Stimulated activated naive B cell treated with anti-CD40 and anti-IgM and Interleukin-4, amounts not matched to agents 10 μg/mL and 1 μg/mL and 100 μg/mL, for 72 hours (primary cell): ENCODE results near the gene HPRT1.

Experiments
- ATAC-seq, 2 donors: fragments of 150-1000 bp; cut with Tn5 transposase; replicated peaks; 2 replicates each; pipeline ENCODE4 v1.10.0; 2021; ENCODE audit warnings: moderate library complexity in 1 of 2
- DNase-seq: peaks from one replicate; pipeline ENCODE4 v3.0.0; 2021
- H3K27ac Mint-ChIP-seq: one replicate; pipeline ENCODE4 v1.8.0; 2022; ENCODE audit warnings: mild to moderate bottlenecking, mixed read lengths
- H3K27me3 Mint-ChIP-seq, 2 donors: one replicate each; pipeline ENCODE4 v1.8.0; 2022; ENCODE audit warnings: mixed read lengths in 2 of 2
- H3K36me3 Mint-ChIP-seq, 2 donors: one replicate each; pipeline ENCODE4 v1.8.0; 2022; ENCODE audit warnings: mixed read lengths in 2 of 2, mild to moderate bottlenecking in 1 of 2
- H3K4me1 Mint-ChIP-seq, 2 donors: one replicate each; pipeline ENCODE4 v1.8.0; 2022; ENCODE audit warnings: mixed read lengths in 2 of 2, mild to moderate bottlenecking in 1 of 2
- H3K4me3 Mint-ChIP-seq, 2 donors: one replicate each; pipeline ENCODE4 v1.8.0; 2022; ENCODE audit warnings: mild to moderate bottlenecking in 2 of 2, mixed read lengths in 2 of 2, moderate library complexity in 1 of 2
- H3K9me3 Mint-ChIP-seq, 2 donors: one replicate each; pipeline ENCODE4 v1.8.0; 2022; ENCODE audit warnings: mixed read lengths in 2 of 2, mild to moderate bottlenecking in 1 of 2

Gene HPRT1

DNA sequence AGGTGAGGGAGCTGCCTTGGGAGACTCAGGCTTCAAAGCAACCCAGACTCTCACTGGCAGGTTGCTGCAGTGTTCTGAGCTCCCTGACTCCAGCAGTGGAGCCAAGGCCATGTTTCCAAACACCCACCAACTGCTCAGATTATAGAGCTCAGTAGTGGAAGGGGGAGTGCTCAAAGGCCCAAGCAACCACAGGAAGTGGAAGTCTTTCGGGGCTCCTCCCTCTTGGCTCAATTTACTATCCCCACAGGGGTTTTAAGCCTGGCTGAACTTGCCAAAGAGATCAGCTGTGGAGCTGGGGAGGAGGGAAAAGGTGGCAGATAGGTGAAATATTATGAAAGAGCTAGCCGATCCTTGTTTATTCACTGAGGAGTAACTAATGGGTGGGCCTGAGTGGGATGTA, 82.5 kb downstream of the HPRT1 start:
- Mint-ChIP-seq H3K4me1 (peaks cover 5 to 12% of the 10 kb centered on the region in 2 donors), H3K9me3 (no peaks in the 10 kb centered on the region), H3K36me3 (no peaks in the 10 kb centered on the region), H3K4me3 (no peak overlapping the region), H3K27me3 (peaks cover 20 to 34% of the 10 kb centered on the region in 2 donors), H3K27ac (no peak overlapping the region)
- ATAC-seq (no peak), DNase-seq (no peak)

- Mint-ChIP-seq H3K9me3 (no peaks in the 10 kb centered on the region), H3K36me3 (no peaks in the 10 kb centered on the region), H3K27me3 (peaks cover 24 to 37% of the 10 kb centered on the region in 2 donors), H3K27ac (no peak overlapping the region), H3K4me1 (peaks cover 6 to 13% of the 10 kb centered on the region in 2 donors), H3K4me3 (no peak overlapping the region)
- DNase-seq (no peak), ATAC-seq (no peak)
These were observed 83.3 kb downstream of the HPRT1 start for GRCh38 chrX:134543288-134543687.

DNA sequence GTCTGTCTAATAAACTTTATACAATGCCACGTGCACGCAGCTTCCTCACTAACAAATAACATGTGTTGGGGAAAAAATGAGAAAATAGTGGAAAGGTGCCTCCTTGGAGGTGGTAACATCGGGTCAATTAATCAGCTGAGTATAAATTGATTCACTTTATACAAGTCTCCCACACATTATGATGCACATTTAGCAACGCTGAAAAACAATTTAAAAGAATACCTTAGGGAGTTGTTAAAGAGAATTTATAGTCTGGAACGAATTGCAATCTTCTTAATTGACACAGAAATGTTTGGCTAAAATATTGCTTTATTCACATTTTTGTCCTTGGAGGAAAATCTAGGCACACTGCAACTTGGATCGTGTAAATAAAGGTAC, 84.2 kb downstream of the HPRT1 start:
- DNase-seq (no peak), ATAC-seq (no peak)
- Mint-ChIP-seq H3K9me3 (no peaks in the 10 kb centered on the region), H3K4me1 (peaks cover 13 to 21% of the 10 kb centered on the region in 2 donors), H3K27me3 (peaks cover 32 to 41% of the 10 kb centered on the region in 2 donors), H3K36me3 (no peaks in the 10 kb centered on the region), H3K4me3 (no peak overlapping the region), H3K27ac (no peak overlapping the region)

- H3K27me3 Mint-ChIP-seq: peaks cover 38 to 44% of the 10 kb centered on the region in 2 donors
- H3K9me3 Mint-ChIP-seq: no peaks in the 10 kb centered on the region
- peaks cover 16 to 25% of the 10 kb centered on the region in 2 donors for H3K4me1 Mint-ChIP-seq
- H3K27ac Mint-ChIP-seq: no peak overlapping the region
- DNase-seq: no peak
- H3K4me3 Mint-ChIP-seq: peak overlapping the region; percentile 57 to 69
- H3K36me3 Mint-ChIP-seq: no peaks in the 10 kb centered on the region
- ATAC-seq: no peak
These were observed 84.7 kb downstream of the HPRT1 start for GRCh38 chrX:134544513-134545151.

GRCh38 chrX:134545510-134545909, 85.5 kb downstream of the HPRT1 start:
- ATAC-seq (no peak), DNase-seq (no peak)
- H3K9me3 Mint-ChIP-seq: no peaks in the 10 kb centered on the region
- H3K4me3 Mint-ChIP-seq: no peak overlapping the region
- H3K27me3 Mint-ChIP-seq: peaks cover 46 to 52% of the 10 kb centered on the region in 2 donors
- H3K36me3 Mint-ChIP-seq: peaks cover 0 to 3% of the 10 kb centered on the region in 2 donors
- no peak overlapping the region for H3K27ac Mint-ChIP-seq
- peaks cover 25 to 34% of the 10 kb centered on the region in 2 donors for H3K4me1 Mint-ChIP-seq

DNA sequence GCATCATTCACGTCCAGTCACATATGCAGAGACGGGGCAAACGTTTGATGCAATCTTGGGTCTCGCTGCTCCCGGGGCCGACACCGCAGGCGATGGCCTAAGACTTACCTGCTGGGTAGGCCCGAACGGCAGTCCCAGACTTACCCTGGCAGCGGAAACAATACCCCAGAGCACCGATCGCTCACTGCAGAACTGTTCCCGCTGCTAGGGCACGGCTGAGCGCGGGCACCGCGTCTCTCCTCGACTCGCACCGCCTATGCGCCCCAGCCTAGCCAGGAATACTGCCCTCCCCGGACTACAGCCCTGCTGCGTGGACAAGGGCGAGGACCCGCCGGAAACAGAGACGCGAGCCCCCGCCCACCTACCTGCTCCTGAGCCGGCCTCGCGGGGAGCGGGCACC, 86.2 kb downstream of the HPRT1 start:
- Mint-ChIP-seq H3K36me3 (peaks cover 0 to 3% of the 10 kb centered on the region in 2 donors), H3K27ac (no peak overlapping the region), H3K27me3 (peaks cover 48 to 56% of the 10 kb centered on the region in 2 donors), H3K4me3 (no peak overlapping the region), H3K9me3 (no peaks in the 10 kb centered on the region), H3K4me1 (peaks cover 26 to 36% of the 10 kb centered on the region in 2 donors)
- ATAC-seq (no peak), DNase-seq (no peak)

- DNase-seq (no peak), ATAC-seq (no peak)
- H3K27me3 Mint-ChIP-seq: peaks cover 48 to 65% of the 10 kb centered on the region in 2 donors
- no peak overlapping the region for H3K27ac Mint-ChIP-seq
- H3K9me3 Mint-ChIP-seq: no peaks in the 10 kb centered on the region
- H3K36me3 Mint-ChIP-seq: peaks cover 0 to 3% of the 10 kb centered on the region in 2 donors
- no peak overlapping the region for H3K4me3 Mint-ChIP-seq
- peaks cover 26 to 36% of the 10 kb centered on the region in 2 donors for H3K4me1 Mint-ChIP-seq
These were observed 87.2 kb downstream of the HPRT1 start for GRCh38 chrX:134547047-134547679.

- no peak for DNase-seq
- peaks cover 21 to 30% of the 10 kb centered on the region in 2 donors for H3K4me1 Mint-ChIP-seq
- peak overlapping the region; percentile 81 to 95 for H3K4me3 Mint-ChIP-seq
- no peak for ATAC-seq
- H3K27ac Mint-ChIP-seq: peak overlapping the region; percentile 43
- peaks cover 52 to 63% of the 10 kb centered on the region in 2 donors for H3K27me3 Mint-ChIP-seq
- no peaks in the 10 kb centered on the region for H3K9me3 Mint-ChIP-seq
- peaks cover 0 to 3% of the 10 kb centered on the region in 2 donors for H3K36me3 Mint-ChIP-seq
These were observed 88.6 kb downstream of the HPRT1 start for GRCh38 chrX:134548257-134549201.
